ENCODE measurements around the gene TBC1D5.

- TF ChIP-seq CTCF (IDR thresholded peaks at IDR 0.05): no peak
- no peak for TF ChIP-seq POLR2A (IDR thresholded peaks at IDR 0.05; ENCODE audit: low read length)
- TF ChIP-seq RNF2 (IDR thresholded peaks at IDR 0.05; ENCODE audit: borderline replicate concordance, low read depth): no peak
- no peak for TF ChIP-seq RAD21 (conservative IDR thresholded peaks at IDR 0.05 in 1 of 2, IDR thresholded peaks at IDR 0.05 in 1 of 2)
- no peak for TF ChIP-seq RFX5 (IDR thresholded peaks at IDR 0.05)
Observed at GRCh38 chr3:17456650-17457049, 285.8 kb downstream of the TBC1D5 start.

Measured in A549 (cell line).